Left ventricle myocardium inferior (tissue), 1 donor: Measurements from ENCODE around the gene APEH. TPM values are rescaled to one million over a fixed set of nuclear protein-coding genes. Genes with fewer than 3 reads are reported as not detected.

Experiments
- DNase-seq: peaks from one replicate; pipeline ENCODE4 v3.0.0-alpha.2; 2020
- H3K27ac ChIP-seq: fragments of 200-600 bp; replicated peaks from 2 replicates; pipeline ENCODE4 v1.8.0; 2021
- H3K27me3 ChIP-seq: fragments of 200-600 bp; 2 replicates; pipeline ENCODE4 v1.8.0; 2021; ENCODE audit warnings: low read depth
- H3K36me3 ChIP-seq: fragments of 200-600 bp; 2 replicates; pipeline ENCODE4 v1.8.0; 2021
- H3K4me1 ChIP-seq: fragments of 200-600 bp; 2 replicates; pipeline ENCODE4 v1.8.0; 2021
- H3K4me3 ChIP-seq: fragments of 200-600 bp; 2 replicates; pipeline ENCODE4 v1.8.0; 2021; ENCODE audit warnings: mild to moderate bottlenecking, moderate library complexity
- H3K9me3 ChIP-seq: fragments of 200-600 bp; replicated peaks from 2 replicates; pipeline ENCODE4 v1.8.0; 2021
- CTCF ChIP-seq: fragments of 200-600 bp; IDR thresholded peaks from 2 replicates; pipeline ENCODE4 v1.8.0; 2021; ENCODE audit warnings: antibody characterized with exemption, mild to moderate bottlenecking, borderline replicate concordance
- intact Hi-C: fragments of 100-400 bp; cut with micrococcal nuclease; formaldehyde crosslinking; loops from one replicate; pipeline ENCODE4 v1.11.0; 2022
- total RNA-seq: library from RNA; stranded (reverse); fragmentation: NEBNext Ultra II Directional; extraction: Animal tissue kit (Norgen Biotek cat#: 25700); gene quantifications from one replicate; pipeline ENCODE4 v1.2.1, GENCODE V29; 2021
- donor health status: DM: no; HTN: yes; CAD: no; lungs with severe emphysema.

The APEH gene
- total RNA-seq, 1 donor from 2014 or later: 99.0 TPM

DNA sequence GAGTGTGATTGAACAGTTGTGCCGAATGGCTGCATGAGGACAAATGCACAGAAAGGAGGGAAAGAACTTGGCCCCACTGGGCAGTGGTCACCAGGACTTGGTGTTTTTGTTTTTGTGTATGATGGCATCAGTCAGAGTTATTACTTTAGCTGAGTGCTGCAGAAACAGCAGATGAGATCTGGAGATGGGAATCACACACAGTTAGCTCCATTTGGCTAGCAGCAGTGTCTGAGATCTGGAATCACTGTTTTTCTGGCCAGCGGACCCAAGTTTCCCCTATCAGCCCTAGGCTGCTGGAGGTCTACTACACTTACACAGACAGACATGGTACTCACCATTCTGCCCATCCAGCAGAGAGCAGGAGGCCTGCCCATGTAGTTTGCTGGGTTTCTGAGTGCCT lies 45.9 kb upstream of the APEH start:
- no peak overlapping the region for H3K4me3 ChIP-seq
- H3K27me3 ChIP-seq: no peaks in the 10 kb centered on the region
- intact Hi-C loops: no loop called here
- TF ChIP-seq CTCF: no peak
- no peaks in the 10 kb centered on the region for H3K4me1 ChIP-seq
- DNase-seq: no peak
- peaks cover 7% of the 10 kb centered on the region for H3K9me3 ChIP-seq
- H3K36me3 ChIP-seq: no peaks in the 10 kb centered on the region
- H3K27ac ChIP-seq: no peak overlapping the region

DNA sequence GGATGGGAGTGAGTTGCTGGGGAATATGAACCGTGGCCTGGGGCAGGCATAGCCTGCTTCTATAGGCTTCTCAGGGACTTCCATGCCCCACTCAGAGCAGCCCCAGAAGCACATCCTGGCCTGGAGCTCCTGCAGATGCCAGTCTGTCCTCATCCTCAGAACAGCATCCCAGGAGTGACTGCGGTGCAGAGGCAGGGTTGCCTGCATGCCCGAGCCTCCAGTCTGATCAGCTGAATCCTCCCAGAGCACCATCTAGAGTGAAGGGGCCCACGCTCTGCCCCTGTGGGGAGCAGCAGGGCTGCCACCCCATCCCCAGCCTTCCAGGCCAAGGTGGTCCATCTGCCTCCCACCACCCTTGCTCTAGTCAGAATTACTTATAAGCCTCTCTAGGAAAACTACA lies 44.7 kb upstream of the APEH start:
- no peaks in the 10 kb centered on the region for H3K4me1 ChIP-seq
- DNase-seq: no peak
- no peak for TF ChIP-seq CTCF
- no peaks in the 10 kb centered on the region for H3K36me3 ChIP-seq
- H3K27ac ChIP-seq: no peak overlapping the region
- H3K9me3 ChIP-seq: peaks cover 7% of the 10 kb centered on the region
- no peaks in the 10 kb centered on the region for H3K27me3 ChIP-seq
- intact Hi-C loops: no loop called here
- H3K4me3 ChIP-seq: no peak overlapping the region

DNA sequence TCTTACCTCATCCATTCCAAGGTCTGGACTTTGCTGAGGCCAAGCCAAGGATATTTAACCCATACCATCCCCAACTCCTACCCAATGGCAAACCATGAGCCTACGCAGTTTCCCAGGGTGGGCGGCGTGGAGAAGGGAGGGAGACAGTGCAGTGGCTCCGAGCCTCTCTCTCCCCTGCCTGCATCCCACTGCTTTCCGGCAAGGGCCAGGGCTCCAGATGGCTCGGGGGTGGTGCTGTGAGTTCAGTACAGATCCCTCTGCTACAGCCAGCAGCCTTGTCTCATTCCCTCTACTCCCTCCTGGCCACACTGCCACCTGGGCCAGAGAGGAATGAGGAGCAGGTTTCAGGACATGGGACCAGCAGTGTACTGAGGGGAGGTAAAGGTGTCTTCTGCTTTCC lies 44.3 kb upstream of the APEH start:
- intact Hi-C loops: no loop called here
- H3K4me1 ChIP-seq: no peaks in the 10 kb centered on the region
- no peaks in the 10 kb centered on the region for H3K27me3 ChIP-seq
- TF ChIP-seq CTCF: no peak
- peaks cover 7% of the 10 kb centered on the region for H3K9me3 ChIP-seq
- H3K36me3 ChIP-seq: no peaks in the 10 kb centered on the region
- no peak overlapping the region for H3K27ac ChIP-seq
- DNase-seq: no peak
- no peak overlapping the region for H3K4me3 ChIP-seq

DNA sequence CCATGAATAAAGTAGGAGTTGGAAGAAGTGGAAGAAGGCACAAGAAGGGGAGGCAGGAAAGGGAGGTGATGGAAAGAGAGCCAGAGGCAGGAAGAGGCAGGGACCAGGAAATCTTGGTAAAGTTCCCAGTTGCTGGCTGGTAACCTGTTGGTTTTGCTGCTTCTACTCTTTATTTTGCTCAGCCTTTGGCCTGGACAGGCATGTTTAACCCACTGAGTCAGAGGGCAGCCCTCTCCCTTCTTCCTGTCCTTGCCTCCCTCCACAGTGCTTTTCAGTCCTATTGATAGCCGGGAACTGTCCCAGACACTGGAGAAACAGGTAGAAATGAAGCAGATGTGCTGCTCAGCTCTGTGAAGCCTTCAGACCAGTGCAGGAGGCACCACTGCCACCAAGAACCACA lies 43.4 kb upstream of the APEH start:
- H3K27ac ChIP-seq: no peak overlapping the region
- intact Hi-C loops: no loop called here
- no peak for DNase-seq
- peaks cover 7% of the 10 kb centered on the region for H3K9me3 ChIP-seq
- no peaks in the 10 kb centered on the region for H3K27me3 ChIP-seq
- no peak for TF ChIP-seq CTCF
- H3K36me3 ChIP-seq: no peaks in the 10 kb centered on the region
- no peaks in the 10 kb centered on the region for H3K4me1 ChIP-seq
- H3K4me3 ChIP-seq: no peak overlapping the region

GRCh38 chr3:49634736-49635135 lies 39.4 kb upstream of the APEH start:
- H3K27me3 ChIP-seq: no peaks in the 10 kb centered on the region
- no peak overlapping the region for H3K27ac ChIP-seq
- TF ChIP-seq CTCF: no peak
- intact Hi-C loops: no loop called here
- H3K36me3 ChIP-seq: no peaks in the 10 kb centered on the region
- H3K4me1 ChIP-seq: peaks cover 5% of the 10 kb centered on the region
- peaks cover 7% of the 10 kb centered on the region for H3K9me3 ChIP-seq
- no peak for DNase-seq
- no peak overlapping the region for H3K4me3 ChIP-seq
